HepG2 (cell line): Measurements from ENCODE around the gene FGF14. TPM values are rescaled to one million over a fixed set of nuclear protein-coding genes. Genes with fewer than 3 reads are reported as not detected.

Source experiments
- ARID3A ChIP-seq: IDR thresholded peaks from 2 replicates; pipeline ENCODE4 v1.6.1; 2012; ENCODE audit warnings: low read depth, low read length, improper control_type of control experiment
- ATAD3A ChIP-seq: sonication (generic); formaldehyde crosslinking; IDR thresholded peaks from 2 replicates; pipeline ENCODE4 v1.4.0; 2020; ENCODE audit warnings: missing genetic modification reagents
- HOXD1 ChIP-seq: sonication (generic); formaldehyde crosslinking; IDR thresholded peaks from 2 replicates; pipeline ENCODE4 v1.5.0; 2020; ENCODE audit warnings: missing genetic modification reagents
- MIER3 ChIP-seq: IDR thresholded peaks from 2 replicates; pipeline ENCODE4 v1.6.1; 2016; ENCODE audit warnings: missing compliant biosample characterization, borderline replicate concordance
- MTERF4 ChIP-seq: sonication (generic); formaldehyde crosslinking; IDR thresholded peaks from 2 replicates; pipeline ENCODE4 v1.8.0; 2023; ENCODE audit warnings: mild to moderate bottlenecking, missing genetic modification reagents
- PATZ1 ChIP-seq: sonication (generic); formaldehyde crosslinking; IDR thresholded peaks from 2 replicates; pipeline ENCODE4 v1.4.0; 2020; ENCODE audit warnings: missing genetic modification reagents
- PAX8 ChIP-seq: sonication (generic); formaldehyde crosslinking; IDR thresholded peaks from 2 replicates; pipeline ENCODE4 v1.8.0; 2022; ENCODE audit warnings: mild to moderate bottlenecking, missing genetic modification reagents, borderline replicate concordance
- REST ChIP-seq, 2 experiments: IDR thresholded peaks; 2 replicates each; pipeline ENCODE4 v1.6.1; 2011 to 2012; ENCODE audit warnings: low read length in 2 of 2, borderline replicate concordance in 1 of 2, low read depth in 1 of 2, mild to moderate bottlenecking in 1 of 2, moderate library complexity in 1 of 2
- SPEN ChIP-seq: sonication (generic); formaldehyde crosslinking; IDR thresholded peaks from 2 replicates; pipeline ENCODE4 v1.5.1; 2020; ENCODE audit warnings: low read depth, mild to moderate bottlenecking, missing genetic modification reagents
- TCF7L2 ChIP-seq: IDR thresholded peaks from 2 replicates; pipeline ENCODE4 v1.6.1; 2011; ENCODE audit warnings: mild to moderate bottlenecking, low read depth, low read length, moderate library complexity
- ZNF253 ChIP-seq: sonication (generic); formaldehyde crosslinking; IDR thresholded peaks from 2 replicates; pipeline ENCODE4 v1.8.0; 2022; ENCODE audit warnings: mild to moderate bottlenecking, missing genetic modification reagents, borderline replicate concordance
- polyA plus RNA-seq, 8 experiments: library from polyadenylated mRNA; depleted of rRNA in 3 of 8; stranded (reverse) in 7 of 8; unstranded in 1 of 8; fragments of >200 nt; fragmentation: Illumina TruSeq in 4 of 8; extraction: Trizol in 4 of 8; gene quantifications; 2 replicates each; pipeline versions ENCODE4 v1.2.1 to v1.2.3, GENCODE V29; 2011 to 2016; ENCODE audit warnings: low read depth in 4 of 8, missing spikeins in 1 of 8, mixed read lengths in 1 of 8; ENCODE audit not compliant: insufficient read depth in 1 of 8
- total RNA-seq, 5 experiments: library from RNA; depleted of rRNA; stranded (reverse); fragments of >200 nt; fragmentation: Illumina TruSeq; extraction: Trizol; gene quantifications; 2 replicates each; pipeline ENCODE4 v1.2.3, GENCODE V29; 2016; ENCODE audit warnings: low read depth in 1 of 5

Gene FGF14
- total and polyA plus RNA-seq, 2 of the 13 experiments (the other 11 are each of a cell fraction or from before 2014, with no cell fraction given) = not detected

GRCh38 chr13:102294407-102295018, 107.3 kb downstream of the FGF14 start (continued):
- no peak for TF ChIP-seq ARID3A
- no peak for TF ChIP-seq MTERF4
- TF ChIP-seq ZNF253 (CRISPR knock-in tag) = no peak
- TF ChIP-seq HOXD1 (CRISPR knock-in tag) = no peak
- no peak for TF ChIP-seq REST (IDR thresholded peaks at IDR 0.05; ENCODE audit: borderline replicate concordance in 1 of 2, low read depth in 1 of 2, low read length in 2 of 2)
- no peak for TF ChIP-seq ATAD3A (CRISPR knock-in tag)
- no peak for TF ChIP-seq SPEN
- no peak for TF ChIP-seq PAX8 (CRISPR knock-in tag)
- no peak for TF ChIP-seq MIER3 (CRISPR knock-in tag)
- no peak for TF ChIP-seq PATZ1 (CRISPR knock-in tag)
- no peak for TF ChIP-seq TCF7L2
